Activated CD8-positive, alpha-beta memory T cell treated with anti-CD3 and anti-CD28 coated beads for 48 hours (primary cell): ENCODE measurements around the gene GAS2L2.

ENCODE experiments used
- DNase-seq, 3 experiments: peaks; one replicate each; pipeline ENCODE4 v3.0.0-alpha.2; 2020; ENCODE audit warnings: low read depth in 2 of 3, low spot score in 2 of 3

Gene GAS2L2

GRCh38 chr17:35752945-35753764, at the start of gene GAS2L2:
TSS of gene GAS2L2 (minus strand) at chr17:35753239. CDS start at chr17:35752850, 389 bp downstream.
- no peak for DNase-seq

DNA sequence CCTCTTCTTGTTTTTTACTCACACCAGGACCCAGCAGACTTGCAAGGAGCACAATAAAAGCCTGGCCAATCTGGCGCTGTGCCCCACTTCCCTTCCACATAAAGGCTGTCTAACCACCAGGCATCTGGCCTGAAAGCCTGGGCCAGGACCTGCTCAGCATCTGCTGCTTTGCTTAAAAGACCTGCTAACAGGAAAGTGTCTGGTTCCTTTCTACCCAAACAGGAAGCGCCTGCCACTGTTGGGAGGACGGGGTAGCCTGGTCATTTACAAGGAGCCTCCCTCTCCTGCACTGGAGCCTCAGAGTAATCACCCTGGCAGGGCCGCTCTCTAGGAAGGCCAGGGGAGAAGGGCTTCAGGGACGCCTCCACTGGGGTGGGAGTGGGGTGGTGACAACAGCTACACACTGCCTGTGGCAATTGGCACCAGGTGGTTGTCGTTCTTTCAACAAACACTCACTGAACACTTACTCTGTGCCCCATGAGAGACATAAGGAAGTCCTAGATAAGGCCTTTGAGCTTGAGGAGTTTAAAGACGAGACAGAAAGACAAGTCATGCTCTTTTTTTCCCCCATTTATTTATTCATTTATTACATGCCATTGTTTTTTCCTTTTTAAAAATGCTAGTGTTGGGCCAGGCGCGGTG, 48.7 kb upstream of the GAS2L2 start:
- no peak for DNase-seq

GRCh38 chr17:35799942-35800341, 46.9 kb upstream of the GAS2L2 start:
- DNase-seq, result no peak

DNA sequence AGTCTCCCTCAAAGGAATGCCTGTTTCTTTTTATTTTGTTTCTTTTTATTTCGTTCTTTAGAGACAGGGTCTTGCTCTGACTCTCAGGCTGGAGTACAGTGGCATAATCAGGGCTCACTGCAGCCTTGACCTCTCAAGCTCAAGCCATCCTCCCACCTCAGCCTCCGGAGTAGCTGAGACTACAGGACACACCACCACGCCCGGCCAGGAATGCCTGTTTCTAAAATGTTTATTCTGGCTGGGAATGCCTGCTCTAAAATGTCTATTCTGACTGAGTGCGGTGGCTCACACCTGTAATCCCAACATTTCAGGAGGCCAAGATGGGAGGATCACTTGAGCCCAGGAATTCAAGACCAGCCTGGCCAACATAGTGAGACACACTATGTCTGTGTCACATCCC, 44.9 kb upstream of the GAS2L2 start:
- DNase-seq, result no peak

DNA sequence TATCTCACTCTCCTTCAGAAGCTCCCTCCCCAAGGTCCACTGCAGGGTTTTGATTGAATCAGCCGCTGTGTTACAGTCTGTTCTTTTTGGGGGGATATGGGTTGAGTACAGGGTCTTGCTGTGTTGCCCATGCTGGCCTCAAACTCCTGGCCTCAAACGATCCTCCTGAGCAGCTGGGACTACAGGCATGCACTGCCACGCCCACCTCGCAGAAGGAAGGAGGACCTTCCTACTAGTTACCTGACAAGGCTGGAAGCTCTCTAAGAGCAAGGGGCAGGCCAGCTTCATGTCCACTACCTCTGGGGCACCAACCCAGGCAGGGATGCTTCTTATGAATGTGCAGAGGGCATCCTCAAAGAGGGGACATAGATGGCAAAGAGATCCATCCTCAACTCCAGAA, 44.3 kb upstream of the GAS2L2 start:
- DNase-seq, result no peak

DNA sequence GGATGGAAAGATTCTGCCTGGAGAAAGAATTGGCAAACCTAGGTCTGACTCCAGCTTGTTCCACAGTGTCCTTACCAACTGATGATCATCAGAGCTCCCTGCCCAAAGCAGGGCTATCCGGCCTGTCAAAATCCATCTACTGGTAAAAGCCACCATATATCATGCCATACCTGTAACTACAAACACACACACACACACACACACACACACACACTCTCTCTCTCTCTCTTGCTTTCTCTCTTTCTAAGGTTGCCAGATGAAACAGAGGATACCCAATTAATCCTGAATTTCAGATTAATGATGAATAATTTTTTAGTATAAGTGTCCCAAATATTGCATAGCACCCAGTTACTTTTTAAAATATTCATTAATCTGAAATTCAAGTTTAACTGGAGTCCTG, 43.9 kb upstream of the GAS2L2 start:
- DNase-seq, result no peak

- DNase-seq, result no peak
These were observed 42.8 kb upstream of the GAS2L2 start for GRCh38 chr17:35795871-35796265.

DNA sequence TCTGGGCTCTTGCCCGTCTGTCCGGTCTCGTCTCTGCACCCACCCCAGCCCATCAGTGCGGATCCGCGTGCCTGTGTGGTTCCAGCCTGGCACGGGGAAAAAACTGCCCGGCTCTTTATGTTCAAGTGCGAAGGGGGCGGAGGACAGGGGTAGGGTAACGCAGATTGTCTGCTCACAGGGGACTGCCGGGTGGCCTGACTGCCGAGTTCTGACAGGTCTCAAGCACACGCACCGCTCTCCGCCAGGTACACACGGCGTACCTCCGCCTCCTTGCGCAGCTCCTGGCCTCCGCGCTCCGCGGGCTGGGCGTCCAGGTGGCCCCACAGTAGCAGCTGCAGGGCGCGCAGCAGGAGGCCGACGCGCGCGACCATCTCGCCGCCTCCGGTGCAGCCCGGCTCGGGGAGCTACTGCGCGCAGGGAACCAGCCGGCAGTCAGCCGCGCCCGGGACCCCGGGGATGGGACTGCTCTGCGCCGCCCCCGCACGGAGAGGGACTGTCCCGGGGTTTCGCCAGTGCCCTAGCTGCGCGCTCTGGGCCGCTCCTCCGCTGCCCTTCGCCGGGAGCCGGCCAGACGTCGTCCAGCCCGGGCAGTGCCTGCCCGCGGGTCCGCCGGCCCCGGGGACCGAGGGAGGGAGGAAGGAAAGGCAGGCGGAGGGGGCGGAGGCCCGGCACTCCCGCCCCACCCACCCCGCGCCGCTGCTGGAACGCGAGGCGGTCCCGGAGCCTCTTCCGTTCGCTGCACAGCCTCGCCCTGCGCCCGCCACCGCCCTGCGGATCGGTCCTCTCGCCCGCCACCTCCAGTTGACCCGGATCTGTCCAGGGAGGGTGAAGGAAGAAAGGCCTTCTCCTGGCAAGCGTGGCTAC, 42.2 kb upstream of the GAS2L2 start, which contains the start of gene MMP28:
Gene MMP28, minus strand, starts transcription at position 635 of the 864 bp plus-strand sequence. Its CDS starts 264 bp downstream, at position 371.
- DNase-seq, result peak in 1 of 3 experiments; percentile 25

- no peak for DNase-seq
These were observed 40.2 kb upstream of the GAS2L2 start for GRCh38 chr17:35793257-35793656.

DNA sequence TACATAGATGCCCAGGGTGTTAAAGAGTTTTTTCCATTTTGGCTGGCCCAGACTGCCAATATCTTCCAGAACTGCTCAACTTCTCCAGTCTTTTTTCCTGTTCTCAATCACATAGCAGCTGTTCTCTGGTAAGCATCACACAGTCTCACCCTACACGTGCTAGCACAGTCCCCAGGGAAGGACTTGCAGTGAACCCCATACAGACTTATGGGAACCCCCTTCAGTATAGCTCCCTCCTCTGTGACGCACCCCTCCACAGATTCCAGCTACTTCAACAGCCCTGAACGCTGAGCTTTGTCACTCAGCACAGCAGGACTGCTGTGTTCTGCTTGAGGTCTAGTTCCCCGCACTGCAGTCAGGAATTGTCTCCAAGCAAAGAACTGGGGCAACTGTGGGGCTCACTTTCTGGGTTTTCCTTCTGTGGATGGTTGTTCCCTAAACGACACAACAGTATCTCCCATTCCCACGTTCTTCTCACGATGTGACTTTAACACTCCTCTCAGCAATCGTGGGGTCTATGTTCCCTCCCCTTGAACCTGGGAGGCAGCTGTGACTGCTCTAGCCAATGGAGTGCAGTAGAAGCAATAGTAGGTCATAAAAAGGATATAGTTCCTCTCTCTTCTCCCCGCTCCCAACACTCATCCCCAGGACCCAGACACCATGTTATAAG, 38.8 kb upstream of the GAS2L2 start:
- no peak for DNase-seq

GRCh38 chr17:35790841-35791240, 37.8 kb upstream of the GAS2L2 start:
- DNase-seq, result no peak

- DNase-seq, result no peak
These were observed 35.7 kb upstream of the GAS2L2 start for GRCh38 chr17:35788477-35789368.

DNA sequence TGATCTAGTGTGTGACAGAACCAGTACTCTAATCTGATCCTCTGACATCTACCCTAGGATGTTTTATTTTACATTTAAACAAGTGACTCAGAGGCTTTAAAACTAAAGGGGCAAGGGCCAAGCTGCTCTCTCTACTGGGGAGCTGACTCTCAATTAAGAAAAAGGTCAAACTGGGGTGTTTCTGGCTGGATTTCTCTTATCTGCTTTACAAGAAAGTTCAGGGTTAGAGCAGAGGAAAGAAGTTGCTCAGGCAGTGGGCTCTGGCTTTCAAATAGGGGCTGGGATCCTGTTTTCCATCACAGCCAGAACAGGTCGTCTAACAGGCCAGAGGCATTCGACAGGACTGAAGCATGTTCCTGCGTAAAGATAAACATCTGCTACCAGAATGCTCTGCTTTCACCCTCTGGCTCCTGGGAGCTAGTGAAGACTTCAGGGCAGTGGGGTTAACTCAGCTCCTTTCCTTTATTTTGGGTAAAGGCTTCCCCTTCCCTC, 33.9 kb upstream of the GAS2L2 start:
- no peak for DNase-seq

DNA sequence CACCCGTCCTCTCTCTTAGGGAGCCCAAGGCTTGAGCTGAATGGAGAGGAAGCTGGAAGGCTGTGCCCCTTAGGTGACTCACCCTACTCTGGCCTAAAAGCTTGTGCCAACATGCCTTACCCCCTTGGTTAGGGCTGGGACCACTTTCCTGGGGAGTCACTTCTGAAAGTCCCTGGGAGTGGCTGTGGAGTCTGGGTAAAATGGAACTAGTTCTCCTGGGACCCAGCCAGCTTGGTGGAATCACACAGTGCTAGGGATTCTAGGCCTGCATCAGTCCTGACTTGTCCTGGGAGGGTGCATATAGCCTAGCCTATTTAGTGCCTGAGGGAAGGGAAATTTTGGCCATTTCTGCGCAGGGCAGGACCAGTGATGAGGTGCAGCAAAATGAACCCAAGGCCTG, 31.9 kb upstream of the GAS2L2 start:
- DNase-seq, result no peak

- DNase-seq, result no peak
These were observed 27.9 kb upstream of the GAS2L2 start for GRCh38 chr17:35780950-35781349.

DNA sequence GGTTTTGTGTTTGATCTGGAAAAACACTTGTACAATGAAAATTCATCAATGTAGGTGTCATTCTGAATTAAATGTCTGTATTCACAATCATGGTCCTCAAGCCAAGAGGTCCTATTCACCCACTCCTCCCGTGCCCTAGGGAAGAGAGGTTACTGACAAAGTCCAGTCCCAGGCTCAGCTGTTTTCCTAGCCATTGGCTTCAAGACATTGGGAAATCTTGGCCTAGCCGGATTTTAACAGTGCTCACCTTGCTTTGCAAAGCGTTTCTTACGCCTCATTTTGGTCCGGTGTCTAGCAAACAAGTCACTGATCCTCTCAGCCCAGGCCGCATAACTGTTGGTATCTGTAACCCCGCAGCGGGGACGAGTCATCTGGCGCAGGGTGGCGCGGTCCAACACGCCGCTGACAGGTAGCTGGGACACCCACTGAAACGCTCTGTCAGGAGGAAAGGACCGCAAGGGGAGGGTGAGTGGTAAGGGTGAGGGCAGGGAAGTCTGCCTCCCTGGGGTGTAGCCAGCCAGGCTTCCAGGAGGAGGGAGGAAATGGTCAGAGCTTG, 25.7 kb upstream of the GAS2L2 start:
- no peak for DNase-seq

DNA sequence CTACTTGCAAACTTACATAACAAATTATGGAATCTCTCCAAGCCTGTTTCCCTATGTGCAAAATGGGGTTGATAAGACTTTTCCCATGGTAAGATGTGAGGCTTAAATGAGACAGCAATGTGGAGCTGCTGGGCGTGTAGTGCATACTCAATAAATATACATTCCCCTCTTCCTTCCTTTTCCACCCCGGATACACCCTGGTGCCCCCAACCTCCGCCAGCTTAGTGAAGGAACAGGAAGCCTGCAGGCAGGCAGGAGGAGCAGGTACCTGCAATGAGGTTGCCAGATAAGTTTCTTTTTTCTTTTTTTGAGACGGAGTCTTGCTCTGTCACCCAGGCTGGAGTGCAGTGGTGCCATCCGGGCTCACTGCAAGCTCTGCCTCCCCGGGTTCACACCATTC, 22.5 kb upstream of the GAS2L2 start:
- no peak for DNase-seq

GRCh38 chr17:35775039-35775438, 22.0 kb upstream of the GAS2L2 start:
- no peak for DNase-seq

GRCh38 chr17:35774499-35774898, 21.5 kb upstream of the GAS2L2 start:
- no peak for DNase-seq
